Stimulated activated CD4-positive, alpha-beta T cell treated with anti-CD3 and anti-CD28 coated beads, TNF-alpha, amount 100 ng/mL, for 1 hour (primary cell): Measurements from ENCODE around the gene DMBT1.
"Not testable (repeated sequence)": the region's sequence is repeated elsewhere in the genome, so short reads cannot be mapped to it uniquely, and the experiment has no call there.

Experiments used
- DNase-seq, 3 donors: peaks; one replicate each; pipeline ENCODE4 v3.0.0-alpha.2; 2020; ENCODE audit warnings: low read depth in 3 of 3, low spot score in 1 of 3

The DMBT1 gene

DNA sequence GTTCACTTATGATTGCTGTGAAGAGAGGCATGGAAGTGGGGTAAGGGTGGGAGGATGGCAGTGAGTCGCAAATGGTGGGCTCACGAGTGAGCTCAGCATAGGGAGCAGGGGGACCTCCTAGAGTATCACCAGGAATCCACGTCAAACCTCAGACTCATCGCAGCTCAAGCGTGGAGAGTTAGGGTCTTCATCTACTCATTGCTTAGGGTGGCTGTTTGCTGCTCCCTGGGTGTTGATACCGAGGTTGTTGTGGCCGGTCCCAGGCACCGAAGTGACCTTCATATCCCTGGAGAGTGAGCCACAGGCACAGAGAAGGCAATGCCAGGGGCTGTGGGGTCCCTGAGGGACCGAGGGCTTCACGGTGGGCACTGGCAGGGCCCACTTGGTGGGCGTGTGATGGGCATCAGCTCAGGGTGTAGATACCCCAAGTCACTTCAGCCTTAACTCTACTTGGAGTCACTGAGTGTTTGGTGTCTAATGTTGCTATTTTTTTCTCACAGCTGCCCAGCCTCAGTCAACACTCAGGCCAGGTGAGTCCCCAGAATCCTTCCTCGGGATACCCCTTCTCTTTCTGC, 16.8 kb downstream of the DMBT1 start:
- no peak for DNase-seq

DNA sequence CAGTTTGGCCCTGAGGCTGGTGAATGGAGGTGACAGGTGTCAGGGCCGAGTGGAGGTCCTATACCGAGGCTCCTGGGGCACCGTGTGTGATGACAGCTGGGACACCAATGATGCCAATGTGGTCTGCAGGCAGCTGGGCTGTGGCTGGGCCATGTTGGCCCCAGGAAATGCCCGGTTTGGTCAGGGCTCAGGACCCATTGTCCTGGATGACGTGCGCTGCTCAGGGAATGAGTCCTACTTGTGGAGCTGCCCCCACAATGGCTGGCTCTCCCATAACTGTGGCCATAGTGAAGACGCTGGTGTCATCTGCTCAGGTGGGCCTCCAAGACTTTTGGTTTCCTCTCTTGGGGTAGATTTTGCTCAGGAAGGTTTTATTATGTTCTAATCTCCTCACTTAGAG, 25.5 kb downstream of the DMBT1 start:
- DNase-seq, result not testable (repeated sequence)

DNA sequence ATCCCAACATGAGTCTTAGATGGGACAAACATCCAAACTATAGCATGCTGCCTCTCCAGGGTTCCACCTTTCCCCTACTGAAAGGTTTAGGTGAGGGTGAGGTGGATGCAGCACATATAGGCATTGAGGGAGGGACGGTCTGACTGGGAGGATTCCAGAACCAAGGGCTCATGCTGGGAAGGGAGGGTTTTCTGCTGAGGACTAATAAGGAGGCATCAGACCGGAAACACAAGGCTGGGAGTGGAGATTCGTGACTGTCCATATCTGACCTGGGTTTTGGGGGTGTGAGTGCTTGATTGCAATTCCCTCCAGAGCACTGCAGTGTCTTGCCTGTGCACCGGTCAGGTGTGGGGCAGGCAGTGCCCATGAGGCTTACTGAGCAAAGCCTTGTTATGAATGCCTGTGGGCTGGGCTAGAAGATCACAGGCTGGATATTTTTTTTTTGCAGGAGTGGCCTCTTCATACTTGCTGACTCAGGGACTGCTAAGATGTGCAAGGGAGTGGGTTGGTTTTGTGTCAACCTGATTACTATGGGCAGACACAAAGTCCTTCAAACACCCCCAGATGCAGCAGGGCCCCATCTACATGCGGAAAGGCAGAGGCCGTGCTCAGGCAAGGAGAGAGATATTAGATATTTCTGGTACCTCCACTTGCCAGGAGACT, 26.7 kb downstream of the DMBT1 start:
- DNase-seq, result no peak

DNA sequence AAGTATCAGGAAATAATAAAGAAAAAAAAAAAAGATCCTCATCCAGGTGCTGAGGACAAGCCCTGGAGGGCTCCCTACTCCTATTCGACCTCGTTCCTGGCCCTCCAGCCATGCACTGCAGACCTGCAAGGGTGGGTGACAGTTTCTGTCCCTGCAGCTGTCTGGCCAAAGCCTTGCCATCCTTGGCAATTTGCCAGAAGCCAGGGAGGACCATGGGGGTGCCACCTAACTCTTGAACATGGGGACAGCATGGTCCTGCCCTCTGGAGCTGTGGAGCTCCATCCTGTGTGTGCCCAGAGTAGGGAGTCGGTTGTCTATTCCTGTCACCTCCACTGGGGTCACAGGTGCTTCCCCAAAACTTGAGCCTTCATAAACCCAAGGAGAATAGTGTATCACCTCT, 27.8 kb downstream of the DMBT1 start:
- no peak for DNase-seq

DNA sequence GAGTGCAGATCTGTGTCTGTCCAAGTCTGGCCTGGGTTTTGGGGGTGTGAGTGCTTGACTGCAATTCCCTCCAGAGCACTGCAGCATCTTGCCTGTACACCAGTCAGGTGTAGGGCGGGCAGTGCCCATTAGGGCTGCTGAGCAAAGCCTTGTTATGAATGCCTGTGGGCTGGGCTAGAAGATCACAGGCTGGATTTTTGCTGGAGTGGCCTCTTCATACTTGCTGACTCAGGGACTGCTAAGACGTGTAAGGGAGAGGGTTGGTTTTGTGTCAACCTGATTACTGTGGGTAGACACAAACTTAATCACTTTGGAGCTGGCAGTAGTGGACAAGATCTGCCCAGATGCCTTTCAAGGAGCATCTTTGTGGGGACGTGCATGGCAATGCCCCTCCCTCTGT, 29.6 kb downstream of the DMBT1 start:
- DNase-seq, result no peak

DNA sequence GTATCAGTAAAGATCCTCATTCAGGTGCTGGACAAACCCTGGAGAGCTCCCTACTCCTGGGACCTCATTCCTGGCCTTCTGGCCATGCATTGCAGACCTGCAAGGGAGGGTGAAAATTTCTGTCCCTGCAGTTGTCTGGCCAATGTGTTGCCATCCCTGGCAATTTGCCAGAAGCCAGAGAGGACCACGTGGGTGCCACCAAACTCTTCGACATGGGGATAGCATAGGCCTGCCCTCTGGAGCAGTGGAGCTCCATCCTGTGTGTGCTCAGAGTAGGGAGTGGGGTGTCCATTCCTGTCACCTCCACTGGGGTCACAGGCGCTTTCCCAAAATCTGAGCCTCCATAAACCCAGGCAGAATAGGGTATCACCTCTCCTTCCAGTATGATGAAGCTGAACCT, 31.2 kb downstream of the DMBT1 start:
- DNase-seq, result no peak

DNA sequence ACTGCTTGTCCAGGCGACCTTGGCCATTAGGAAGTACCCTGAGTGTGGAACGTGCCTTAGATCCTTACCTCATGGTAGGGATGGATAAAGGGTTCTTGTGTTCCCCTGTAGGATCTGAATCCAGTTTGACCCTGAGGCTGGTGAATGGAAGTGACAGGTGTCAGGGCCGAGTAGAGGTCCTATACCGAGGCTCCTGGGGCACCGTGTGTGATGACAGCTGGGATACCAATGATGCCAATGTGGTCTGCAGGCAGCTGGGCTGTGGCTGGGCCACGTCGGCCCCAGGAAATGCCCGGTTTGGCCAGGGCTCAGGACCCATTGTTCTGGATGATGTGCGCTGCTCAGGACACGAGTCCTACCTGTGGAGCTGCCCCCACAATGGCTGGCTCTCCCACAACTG, 31.6 kb downstream of the DMBT1 start:
- no peak for DNase-seq

DNA sequence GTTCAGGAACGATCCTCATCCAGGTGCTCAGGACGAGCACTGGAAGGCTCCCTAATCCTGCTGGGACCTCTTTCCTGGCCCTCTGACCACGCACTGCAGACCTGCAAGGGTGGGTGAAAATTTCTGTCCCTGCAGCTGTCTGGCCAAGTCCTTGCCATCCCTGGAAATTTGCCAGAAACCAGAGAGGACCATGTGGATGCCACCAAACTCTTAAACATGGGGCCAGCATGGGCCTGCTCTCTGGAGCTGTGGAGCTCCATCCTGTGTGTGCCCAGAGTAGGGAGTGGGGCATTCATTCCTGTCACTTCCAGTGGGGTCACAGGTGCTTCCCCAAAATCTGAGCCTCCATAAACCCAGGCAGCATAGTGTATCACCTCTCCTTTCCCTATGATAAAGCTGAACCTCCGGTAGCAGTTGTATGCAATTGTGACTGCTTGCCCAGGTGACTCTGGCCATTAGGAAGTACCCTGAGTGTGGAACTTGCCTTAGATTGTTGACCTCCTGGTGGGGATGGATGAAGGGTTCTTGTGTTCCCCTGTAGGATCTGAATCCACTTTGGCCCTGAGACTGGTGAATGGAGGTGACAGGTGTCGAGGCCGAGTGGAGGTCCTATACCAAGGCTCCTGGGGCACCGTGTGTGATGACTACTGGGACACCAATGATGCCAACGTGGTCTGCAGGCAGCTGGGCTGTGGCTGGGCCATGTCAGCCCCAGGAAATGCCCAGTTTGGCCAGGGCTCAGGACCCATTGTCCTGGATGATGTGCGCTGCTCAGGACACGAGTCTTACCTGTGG, 57.1 kb downstream of the DMBT1 start:
- DNase-seq, result no peak

DNA sequence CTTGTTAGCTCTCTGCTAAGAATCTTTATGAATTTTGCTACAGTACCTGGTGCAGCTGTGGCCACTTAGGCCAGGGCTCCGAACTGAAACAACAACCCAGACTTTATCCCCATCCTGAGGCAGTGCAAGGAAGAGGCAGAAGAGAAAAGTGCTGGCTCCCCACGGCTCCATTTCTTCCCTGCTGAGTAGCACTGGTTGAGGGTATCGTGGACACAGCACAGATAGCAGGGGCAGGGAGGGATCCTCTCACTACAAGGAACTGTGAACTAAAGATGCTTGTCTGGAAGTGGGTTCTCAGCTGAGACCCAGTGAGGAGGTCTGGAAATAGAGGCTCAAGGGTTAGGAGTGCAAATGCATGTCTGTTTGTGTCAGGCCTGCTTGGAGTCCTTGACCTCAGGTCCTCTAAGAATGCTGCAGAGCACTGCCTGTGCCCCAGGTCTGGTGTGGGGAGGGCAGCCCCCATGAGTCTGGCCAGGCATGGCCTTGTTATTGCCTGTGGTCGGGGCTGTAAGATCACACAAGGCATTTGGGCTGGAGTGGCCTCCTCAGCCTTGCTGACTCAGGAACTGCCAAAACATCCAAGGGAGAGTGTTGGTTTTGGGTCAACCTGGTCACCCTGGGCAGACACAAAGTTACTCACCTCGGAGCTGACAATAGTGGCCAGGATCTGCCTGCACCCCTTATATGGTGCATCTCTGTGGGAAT, 58.1 kb downstream of the DMBT1 start:
- DNase-seq, result no peak

DNA sequence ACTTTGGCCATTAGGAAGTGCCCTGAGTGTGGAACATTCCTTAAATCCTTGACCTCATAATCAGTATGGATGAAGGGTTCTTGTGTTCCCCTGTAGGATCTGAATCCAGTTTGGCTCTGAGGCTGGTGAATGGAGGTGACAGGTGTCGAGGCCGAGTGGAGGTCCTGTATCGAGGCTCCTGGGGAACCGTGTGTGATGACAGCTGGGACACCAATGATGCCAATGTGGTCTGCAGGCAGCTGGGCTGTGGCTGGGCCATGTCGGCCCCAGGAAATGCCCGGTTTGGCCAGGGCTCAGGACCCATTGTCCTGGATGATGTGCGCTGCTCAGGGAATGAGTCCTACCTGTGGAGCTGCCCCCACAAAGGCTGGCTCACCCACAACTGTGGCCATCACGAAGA, 60.4 kb downstream of the DMBT1 start:
- DNase-seq, result not testable (repeated sequence)

DNA sequence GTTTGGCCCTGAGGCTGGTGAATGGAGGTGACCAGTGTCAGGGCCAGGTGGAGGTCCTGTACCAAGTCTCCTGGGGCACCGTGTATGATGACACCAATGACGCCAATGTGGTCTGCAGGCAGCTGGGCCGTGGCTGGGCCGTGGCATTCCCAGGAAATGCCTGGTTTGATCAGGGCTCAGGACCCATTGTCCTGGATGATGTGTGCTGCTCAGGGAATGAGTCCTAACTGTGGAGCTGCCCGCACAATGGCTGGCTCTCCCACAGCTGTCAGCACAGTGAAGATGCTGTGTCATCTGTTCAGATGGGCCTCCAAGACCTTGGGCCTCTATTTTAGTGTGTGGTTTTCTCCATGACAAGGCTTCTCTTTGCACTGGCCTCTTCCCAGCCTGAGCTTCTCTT, 64.0 kb downstream of the DMBT1 start:
- no peak for DNase-seq

DNA sequence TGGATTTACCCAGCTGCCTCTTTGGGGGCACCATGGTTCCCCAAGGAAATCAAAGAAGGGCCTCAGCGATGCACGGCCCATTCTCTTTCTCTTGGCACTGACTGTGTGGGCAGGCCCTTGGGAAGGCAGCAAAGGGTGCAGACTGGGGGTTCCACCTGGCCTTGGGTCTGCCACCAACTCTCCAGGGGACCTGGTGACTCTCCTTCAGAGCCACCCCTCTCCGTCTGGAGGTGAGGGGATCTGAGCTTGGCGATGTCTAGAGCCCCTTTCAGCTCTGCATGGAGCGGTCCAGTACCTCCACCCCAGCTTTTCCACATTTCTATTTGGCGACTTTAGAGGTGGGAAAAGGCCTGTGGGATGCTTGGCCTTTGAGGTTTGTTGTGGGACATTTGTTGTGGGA, 70.0 kb downstream of the DMBT1 start:
- DNase-seq, result no peak

DNA sequence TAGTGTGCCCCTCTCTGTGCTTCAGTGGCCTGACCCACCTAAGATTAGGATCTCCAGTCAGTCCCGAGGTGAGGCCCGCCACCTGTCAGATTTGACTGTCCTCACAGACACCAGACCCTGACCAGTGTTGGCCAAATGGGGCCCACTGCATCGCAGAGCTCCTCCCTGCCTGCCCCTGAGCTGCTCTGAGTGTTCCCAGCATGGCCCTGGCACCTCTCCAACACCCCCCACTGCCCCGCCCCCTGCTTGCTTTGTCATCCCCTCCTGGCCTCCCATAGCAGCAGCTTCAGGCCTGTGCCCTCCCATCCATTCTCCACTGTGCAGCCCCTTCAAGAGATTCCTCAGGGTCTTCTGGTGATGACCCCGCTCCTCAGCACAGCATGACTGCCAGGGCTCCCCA, 71.5 kb downstream of the DMBT1 start:
- DNase-seq, result no peak

DNA sequence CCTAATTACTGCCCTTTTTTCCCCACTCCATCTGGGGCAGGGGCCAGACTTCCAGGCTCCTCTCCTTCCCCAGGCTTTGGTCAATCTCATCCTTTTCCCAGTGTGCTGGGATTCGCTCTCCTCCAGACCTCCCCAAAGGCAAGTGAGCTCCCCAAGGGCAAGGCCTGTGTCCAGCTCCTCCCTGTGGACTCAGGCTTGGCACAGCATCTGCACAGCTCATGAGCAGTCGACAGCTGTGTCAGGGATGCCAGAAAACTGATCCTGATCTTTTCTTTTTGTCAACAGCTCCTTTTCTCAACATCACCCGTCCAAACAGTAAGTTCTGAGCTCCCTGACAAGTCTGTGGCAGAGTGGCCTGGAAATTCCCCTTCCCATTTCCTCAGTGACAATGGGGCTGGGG, 72.0 kb downstream of the DMBT1 start:
- no peak for DNase-seq

DNA sequence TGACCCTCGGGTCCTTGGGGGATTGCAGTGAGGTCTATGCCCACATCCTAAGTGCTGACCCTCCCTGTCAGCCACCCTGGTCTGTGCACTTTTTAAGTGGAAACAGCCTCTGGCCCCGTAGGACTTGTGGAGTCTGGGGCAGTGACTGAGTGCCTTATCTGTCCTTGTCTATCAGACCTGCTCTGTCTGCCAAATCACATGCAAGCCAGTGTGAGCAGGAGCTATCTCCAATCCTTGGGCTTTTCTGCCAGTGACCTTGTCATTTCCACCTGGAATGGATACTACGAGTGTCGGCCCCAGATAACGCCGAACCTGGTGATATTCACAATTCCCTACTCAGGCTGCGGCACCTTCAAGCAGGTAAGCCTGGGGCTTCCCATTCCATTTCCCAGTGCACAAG, 76.4 kb downstream of the DMBT1 start:
- DNase-seq, result no peak

DNA sequence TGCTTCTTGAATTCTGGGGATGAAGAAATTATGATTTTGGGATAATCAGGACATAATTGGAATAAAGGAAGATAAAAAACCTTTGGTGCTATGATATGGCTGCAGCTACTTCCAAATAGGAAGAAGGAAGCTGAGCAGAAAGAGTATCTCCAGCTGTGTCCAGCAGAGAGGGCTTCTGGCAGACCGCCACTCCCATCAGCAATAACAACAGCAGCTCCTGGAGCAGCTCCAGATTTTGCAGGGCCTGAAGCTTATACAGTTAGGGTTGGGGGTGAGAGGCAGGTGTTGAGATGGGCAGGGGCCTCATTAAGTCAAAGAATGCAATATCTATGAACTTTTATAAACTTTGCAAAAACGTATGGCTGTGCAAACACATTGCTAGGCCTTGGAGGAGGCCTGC, 76.8 kb downstream of the DMBT1 start:
- no peak for DNase-seq

DNA sequence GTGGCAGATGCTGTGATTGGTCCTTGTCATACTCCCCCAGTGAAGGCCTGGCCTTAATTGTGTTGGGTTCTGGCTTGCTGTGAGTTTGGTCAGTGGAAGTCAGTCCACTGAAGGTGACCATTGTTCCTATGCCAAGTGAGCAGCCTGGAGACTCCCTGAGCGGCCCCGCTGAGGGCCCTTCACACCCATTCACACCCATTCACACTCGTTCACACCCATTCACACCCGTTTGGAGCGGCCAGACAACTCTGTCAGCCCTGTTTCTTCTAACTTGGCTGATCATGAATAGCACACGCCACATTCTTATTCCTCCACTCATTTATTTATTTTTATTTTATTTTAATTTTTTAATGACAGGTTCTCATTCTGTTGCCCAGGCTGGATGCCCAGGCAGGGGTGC, 77.6 kb downstream of the DMBT1 start:
- DNase-seq, result no peak

DNA sequence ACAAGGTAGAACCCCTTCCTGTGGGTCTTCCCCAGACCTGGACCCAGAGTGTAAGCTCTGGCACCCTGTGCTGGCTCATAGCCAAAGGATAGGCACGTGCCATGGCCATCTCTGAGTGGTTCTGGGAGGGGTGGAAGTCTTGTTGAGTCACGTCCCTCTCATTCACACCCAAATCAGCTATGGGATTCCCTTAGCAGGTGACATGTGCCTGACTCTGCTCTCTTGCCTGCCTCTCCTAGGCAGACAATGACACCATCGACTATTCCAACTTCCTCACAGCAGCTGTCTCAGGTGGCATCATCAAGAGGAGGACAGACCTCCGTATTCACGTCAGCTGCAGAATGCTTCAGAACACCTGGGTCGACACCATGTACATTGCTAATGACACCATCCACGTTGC, 79.2 kb downstream of the DMBT1 start:
- no peak for DNase-seq

DNA sequence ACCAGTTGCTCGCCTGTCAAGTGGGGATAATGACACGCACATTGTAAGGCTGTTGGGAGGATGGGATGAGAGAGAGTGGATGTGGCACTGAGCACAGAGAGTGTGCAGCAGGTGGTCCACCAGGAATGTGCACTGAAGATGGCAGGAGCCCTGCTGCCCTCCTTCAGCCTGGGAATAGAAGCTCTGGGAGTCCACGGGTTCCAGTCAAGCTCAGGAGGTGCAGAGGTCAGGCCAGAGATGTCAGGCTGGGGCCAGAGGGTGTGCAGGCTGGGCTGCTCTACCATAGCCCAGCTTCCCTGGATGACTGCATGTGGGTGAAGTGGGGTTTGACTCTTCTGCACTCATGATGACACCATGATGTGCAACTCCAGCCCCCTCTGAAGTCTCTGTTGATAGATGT, 80.4 kb downstream of the DMBT1 start:
- DNase-seq, result no peak

DNA sequence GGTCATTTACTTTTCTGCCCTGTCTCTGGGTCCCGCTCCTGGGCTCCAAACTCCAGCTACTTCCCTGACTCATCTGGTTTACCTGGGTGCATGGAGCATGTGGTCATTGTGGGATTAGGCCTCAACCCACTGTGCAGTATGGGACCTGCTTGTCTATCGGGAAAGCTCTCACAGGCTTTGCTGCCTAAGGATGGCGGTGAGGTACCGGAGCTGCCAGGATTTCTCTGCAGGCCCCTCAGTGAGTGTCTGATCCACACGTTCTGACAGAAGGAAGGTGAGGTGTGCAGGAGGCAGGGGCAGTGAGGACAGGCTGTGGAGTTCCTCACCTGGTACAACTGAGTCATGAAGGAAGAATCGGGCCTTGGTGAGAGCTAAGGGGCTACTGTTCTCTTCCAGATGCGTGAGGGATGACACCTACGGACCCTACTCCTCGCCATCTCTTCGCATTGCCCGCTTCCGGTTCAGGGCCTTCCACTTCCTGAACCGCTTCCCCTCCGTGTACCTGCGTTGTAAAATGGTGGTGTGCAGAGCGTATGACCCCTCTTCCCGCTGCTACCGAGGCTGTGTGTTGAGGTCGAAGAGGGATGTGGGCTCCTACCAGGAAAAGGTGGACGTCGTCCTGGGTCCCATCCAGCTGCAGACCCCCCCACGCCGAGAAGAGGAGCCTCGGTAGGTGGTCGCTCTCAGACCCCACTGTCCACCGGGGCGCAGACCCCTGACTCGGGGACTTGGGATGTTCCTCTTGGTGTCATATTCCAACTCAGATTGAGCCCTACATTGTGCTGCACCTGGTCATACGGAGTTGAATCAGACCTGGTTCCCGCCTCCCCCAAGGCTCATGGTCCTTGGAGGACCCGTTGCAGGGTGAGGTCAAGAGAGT, 82.4 kb downstream of the DMBT1 start:
- DNase-seq, result no peak

DNA sequence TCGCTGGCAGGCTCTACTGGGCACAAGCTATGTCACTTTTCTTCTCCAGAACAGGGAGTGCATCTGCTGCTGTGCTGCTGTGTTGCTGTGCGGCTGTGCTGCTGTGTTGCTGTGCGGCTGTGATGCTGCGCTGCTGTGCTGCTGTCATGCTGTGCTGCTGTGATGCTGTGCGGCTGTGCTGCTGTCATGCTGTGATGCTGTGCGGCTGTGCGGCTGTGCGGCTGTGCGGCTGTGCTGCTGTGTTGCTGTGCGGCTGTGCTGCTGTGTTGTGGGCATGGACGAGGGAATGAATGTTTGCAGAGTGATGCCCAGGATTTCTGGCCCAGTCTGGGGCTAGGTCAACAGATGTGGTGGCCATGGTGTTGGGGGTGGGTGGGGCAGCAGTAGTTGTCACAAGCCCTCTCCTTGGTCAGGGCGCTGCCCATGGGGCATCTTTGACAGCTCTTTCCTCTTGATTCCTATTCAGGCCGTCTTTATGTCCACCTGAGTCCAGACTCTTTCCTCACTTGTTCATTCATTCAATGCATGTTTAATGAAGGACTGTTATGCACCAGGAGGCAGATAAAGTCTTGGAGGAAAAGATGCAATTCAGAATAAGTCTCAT, 83.5 kb downstream of the DMBT1 start:
- no peak for DNase-seq
